ENCODE data around the gene CHURC1. TPM values are rescaled to one million over a fixed set of nuclear protein-coding genes. Genes with fewer than 3 reads are reported as not detected.
A peak's percentile ranks its signal among the peaks of the same experiment; 100 is the strongest.

CHURC1 gene
- total and polyA plus RNA-seq, 2 experiments from 2014 or later: 42.0 to 218 TPM

- Histone ChIP-seq H3K4me2 (peak overlapping the region; percentile 98), H3F3A (replicated peaks; ENCODE audit: low read depth) (peaks cover 19% of the 10 kb centered on the region), H3K4me3 (peak overlapping the region; percentile 87), H2AFZ (no peak overlapping the region), H3K27ac (ENCODE audit: low read depth) (no peak overlapping the region), H3K4me1 (ENCODE audit: insufficient read depth) (peaks cover 51% of the 10 kb centered on the region), H3K27me3 (ENCODE audit: insufficient read depth) (no peaks in the 10 kb centered on the region; the same call in 1 of the 2 replicates), H3K79me2 (replicated peaks; ENCODE audit: insufficient read depth) (peaks cover 39% of the 10 kb centered on the region), H3K9me2 (ENCODE audit: insufficient read depth) (no peaks in the 10 kb centered on the region; the same call in 1 of the 2 replicates), H4K20me1 (replicated peaks; ENCODE audit: insufficient read depth) (peaks cover 5% of the 10 kb centered on the region; the same call in 1 of the 2 replicates), H3K36me3 (ENCODE audit: insufficient read depth) (no peaks in the 10 kb centered on the region)
- Mint-ChIP-seq H3K9me3 (no peaks in the 10 kb centered on the region), H3K27me3 (ENCODE audit: insufficient read depth, low read depth, poor library complexity) (peaks cover 10% of the 10 kb centered on the region), H3K4me1 (peaks cover 53% of the 10 kb centered on the region), H3K4me3 (peak overlapping the region; percentile 80), H3K27ac (no peak overlapping the region), H3K36me3 (ENCODE audit: low read depth) (peaks cover 19% of the 10 kb centered on the region)
- ATAC-seq (peak; percentile 8), DNase-seq (ENCODE audit: low spot score) (peak; percentile 48)
- 0 out of 2 replicates have a peak, but pooled peaks have one; percentile 12 for TF ChIP-seq ZNF462 (CRISPR knock-in tag; IDR thresholded peaks at IDR 0.05)
- TF ChIP-seq CTCF (conservative IDR thresholded peaks at IDR 0.05; ENCODE audit: low read depth in 2 of 2): no peak
Observed at GRCh38 chr14:64970776-64971477, 56.7 kb downstream of the CHURC1 start.
